Activated CD8-positive, alpha-beta memory T cell treated with anti-CD3 and anti-CD28 coated beads, Interleukin-2, amount 50 U/mL, for 1 hour (primary cell): ENCODE results near the gene GALNT14.

Source experiments
- DNase-seq: peaks from one replicate; pipeline ENCODE4 v3.0.0-alpha.2; 2020; ENCODE audit errors: extremely low read depth

The GALNT14 gene

GRCh38 chr2:31136000-31136399 is 2.2 kb downstream of the GALNT14 start:
- no peak for DNase-seq

- no peak for DNase-seq
Observed at GRCh38 chr2:31134480-31134879, 3.8 kb downstream of the GALNT14 start.

GRCh38 chr2:31132786-31133185 is 5.5 kb downstream of the GALNT14 start:
- no peak for DNase-seq

GRCh38 chr2:31131871-31132270 is 6.4 kb downstream of the GALNT14 start:
- DNase-seq = no peak

- no peak for DNase-seq
Observed at GRCh38 chr2:31129375-31130171, 8.7 kb downstream of the GALNT14 start.

GRCh38 chr2:31127931-31128330 is 10.3 kb downstream of the GALNT14 start:
- DNase-seq = no peak

- DNase-seq = no peak
Observed at GRCh38 chr2:31125918-31126695, 12.1 kb downstream of the GALNT14 start.

GRCh38 chr2:31124904-31125303 is 13.3 kb downstream of the GALNT14 start:
- DNase-seq = no peak

- no peak for DNase-seq
Observed at GRCh38 chr2:31122133-31122532, 16.1 kb downstream of the GALNT14 start.

GRCh38 chr2:31113765-31114164 is 24.5 kb downstream of the GALNT14 start:
- DNase-seq = no peak

GRCh38 chr2:31112544-31112943 is 25.7 kb downstream of the GALNT14 start:
- DNase-seq = no peak

GRCh38 chr2:31110998-31111397 is 27.2 kb downstream of the GALNT14 start:
- DNase-seq = no peak

GRCh38 chr2:31110431-31110830 is 27.8 kb downstream of the GALNT14 start:
- no peak for DNase-seq

- no peak for DNase-seq
Observed at GRCh38 chr2:31109633-31110192, 28.5 kb downstream of the GALNT14 start.

GRCh38 chr2:31108561-31109286 is 29.5 kb downstream of the GALNT14 start:
- no peak for DNase-seq

- DNase-seq = no peak
Observed at GRCh38 chr2:31107591-31108300, 30.5 kb downstream of the GALNT14 start.

GRCh38 chr2:31101701-31102100 is 36.5 kb downstream of the GALNT14 start:
- DNase-seq = no peak

GRCh38 chr2:31097962-31098613 is 40.2 kb downstream of the GALNT14 start:
- no peak for DNase-seq

GRCh38 chr2:31090188-31090587 is 48.1 kb downstream of the GALNT14 start:
- DNase-seq = no peak

- DNase-seq = no peak
Observed at GRCh38 chr2:31089645-31090044, 48.6 kb downstream of the GALNT14 start.
